GM23338 (cell line): ENCODE results near the gene PRKCQ. TPM values are rescaled to one million over a fixed set of nuclear protein-coding genes. Genes with fewer than 3 reads are reported as not detected.

Experiments
- ATAC-seq: fragments of 200-7000 bp; cut with Tn5 transposase; 3 replicates; pipeline ENCODE4 v1.9.1; 2020
- DNase-seq: peaks from one replicate; pipeline ENCODE4 v3.0.0-alpha.2; 2015; ENCODE audit warnings: low spot score
- H2AFZ ChIP-seq: fragments of 200-600 bp; sonication (generic); 2 replicates; pipeline ENCODE4 v1.8.0; 2016; ENCODE audit warnings: antibody characterized with exemption, mild to moderate bottlenecking, moderate library complexity
- H3F3A ChIP-seq: fragments of 200-600 bp; sonication (generic); replicated peaks from 2 replicates; pipeline ENCODE4 v1.8.0; 2017; ENCODE audit warnings: antibody characterized with exemption, mixed run types, low read depth
- H3K27ac ChIP-seq: fragments of 200-600 bp; sonication (generic); 2 replicates; pipeline ENCODE4 v1.6.1; 2016; ENCODE audit warnings: low read depth
- H3K27me3 ChIP-seq: fragments of 200-600 bp; sonication (generic); 2 replicates; pipeline ENCODE4 v1.8.0; 2016; ENCODE audit warnings: mild to moderate bottlenecking, mixed run types, moderate library complexity; ENCODE audit not compliant: insufficient read depth
- H3K36me3 ChIP-seq: fragments of 200-600 bp; sonication (generic); 2 replicates; pipeline ENCODE4 v1.8.0; 2016; ENCODE audit warnings: mild to moderate bottlenecking; ENCODE audit not compliant: insufficient read depth
- H3K4me1 ChIP-seq: fragments of 200-600 bp; sonication (generic); 2 replicates; pipeline ENCODE4 v1.8.0; 2016; ENCODE audit warnings: mild to moderate bottlenecking, moderate library complexity; ENCODE audit not compliant: insufficient read depth
- H3K4me2 ChIP-seq: fragments of 200-600 bp; sonication (generic); 2 replicates; pipeline ENCODE4 v1.7.1; 2017; ENCODE audit warnings: mixed run types
- H3K4me3 ChIP-seq: fragments of 200-600 bp; sonication (generic); 2 replicates; pipeline ENCODE4 v1.6.1; 2016; ENCODE audit warnings: mixed run types
- H3K79me2 ChIP-seq: fragments of 200-600 bp; sonication (generic); replicated peaks from 2 replicates; pipeline ENCODE4 v1.8.0; 2017; ENCODE audit warnings: mild to moderate bottlenecking; ENCODE audit not compliant: insufficient read depth
- H3K9me2 ChIP-seq: fragments of 200-600 bp; sonication (generic); 2 replicates; pipeline ENCODE4 v1.8.0; 2017; ENCODE audit not compliant: insufficient read depth
- H4K20me1 ChIP-seq: fragments of 200-600 bp; sonication (generic); replicated peaks from 2 replicates; pipeline ENCODE4 v1.8.0; 2017; ENCODE audit warnings: mild to moderate bottlenecking; ENCODE audit not compliant: insufficient read depth
- H3K27ac Mint-ChIP-seq: 2 replicates; pipeline ENCODE4 v1.8.0; 2020; ENCODE audit warnings: inconsistent platforms, mild to moderate bottlenecking, moderate library complexity, mixed read lengths
- H3K27me3 Mint-ChIP-seq: 3 replicates; pipeline ENCODE4 v1.8.0; 2022; ENCODE audit warnings: low read depth, mild to moderate bottlenecking, moderate library complexity, mixed read lengths, inconsistent platforms; ENCODE audit not compliant: insufficient read depth, poor library complexity
- H3K36me3 Mint-ChIP-seq: 3 replicates; pipeline ENCODE4 v1.8.0; 2021; ENCODE audit warnings: low read depth, mild to moderate bottlenecking, inconsistent platforms, moderate library complexity, mixed read lengths
- H3K4me1 Mint-ChIP-seq: 3 replicates; pipeline ENCODE4 v1.8.0; 2020; ENCODE audit warnings: mild to moderate bottlenecking, inconsistent platforms, mixed read lengths
- H3K4me3 Mint-ChIP-seq: 3 replicates; pipeline ENCODE4 v1.8.0; 2021; ENCODE audit warnings: moderate library complexity, mild to moderate bottlenecking, inconsistent platforms, mixed read lengths
- H3K9me3 Mint-ChIP-seq: 3 replicates; pipeline ENCODE4 v1.8.0; 2020; ENCODE audit warnings: moderate library complexity, mild to moderate bottlenecking, inconsistent platforms, mixed read lengths
- CREB1 ChIP-seq: fragments of 250-450 bp; sonication (Bioruptor Pico); IDR thresholded peaks from 2 replicates; pipeline ENCODE4 v1.5.0; 2020; ENCODE audit warnings: low read depth, mild to moderate bottlenecking, moderate library complexity
- ETS1 ChIP-seq: IDR thresholded peaks from 2 replicates; pipeline ENCODE4 v1.6.1; 2016; ENCODE audit warnings: antibody characterized with exemption
- EZH2 ChIP-seq: fragments of 200-600 bp; sonication (generic); IDR thresholded peaks from one replicate; pipeline ENCODE4 v1.8.0; 2017; ENCODE audit warnings: antibody characterized with exemption, mild to moderate bottlenecking, low read depth; ENCODE audit not compliant: unreplicated experiment
- EZH2phosphoT487 ChIP-seq: fragments of 200-600 bp; sonication (generic); IDR thresholded peaks from one replicate; pipeline ENCODE4 v1.8.1; 2018; ENCODE audit warnings: antibody characterized with exemption; ENCODE audit not compliant: unreplicated experiment
- JUNB ChIP-seq: IDR thresholded peaks from one replicate; pipeline ENCODE4 v1.6.1; 2016; ENCODE audit warnings: antibody characterized with exemption; ENCODE audit not compliant: unreplicated experiment
- NANOG ChIP-seq: IDR thresholded peaks from 2 replicates; pipeline ENCODE4 v1.6.1; 2016; ENCODE audit warnings: antibody characterized with exemption, borderline replicate concordance
- POLR2AphosphoS5 ChIP-seq: IDR thresholded peaks from 2 replicates; pipeline ENCODE4 v1.6.1; 2016; ENCODE audit warnings: antibody characterized with exemption, low read depth
- STAT1 ChIP-seq: IDR thresholded peaks from one replicate; pipeline ENCODE4 v1.6.1; 2016; ENCODE audit warnings: antibody characterized with exemption; ENCODE audit not compliant: unreplicated experiment
- ZNF114 ChIP-seq: fragments of 250-450 bp; sonication (Bioruptor Pico); IDR thresholded peaks from 2 replicates; pipeline ENCODE4 v1.5.0; 2020; ENCODE audit warnings: mild to moderate bottlenecking, moderate library complexity
- ZNF331 ChIP-seq: fragments of 250-450 bp; sonication (Bioruptor Pico); IDR thresholded peaks from 2 replicates; pipeline ENCODE4 v1.5.0; 2020; ENCODE audit warnings: low read depth, mild to moderate bottlenecking, moderate library complexity
- polyA plus RNA-seq: library from polyadenylated mRNA; unstranded; fragments of >200 nt; fragmentation: Nextera tagmentation; extraction: Ambion mirVana; gene quantifications from 2 replicates; pipeline ENCODE4 v1.2.1, GENCODE V29; 2016
- total RNA-seq: library from RNA; depleted of rRNA; stranded (reverse); fragments of >200 nt; shearing (Covaris generic); gene quantifications from 2 replicates; pipeline ENCODE4 v1.2.3, GENCODE V29; 2014
- TF ChIP-seq, protein P1 (sequence below), 2 experiments: fragments of 200-600 bp in 1 of 2; sonication (generic) in 1 of 2; conservative IDR thresholded peaks; 2 replicates each; pipeline versions ENCODE4 v1.5.1 to v1.6.1; 2016 to 2017; ENCODE audit warnings: antibody characterized with exemption in 2 of 2, low read depth in 2 of 2, mild to moderate bottlenecking in 2 of 2, moderate library complexity in 1 of 2
- TF ChIP-seq, protein P2 (sequence below): fragments of 250-450 bp; sonication (Bioruptor Pico); IDR thresholded peaks from 2 replicates; pipeline ENCODE4 v1.5.0; 2020; ENCODE audit warnings: mild to moderate bottlenecking, moderate library complexity
- TF ChIP-seq, protein P3 (sequence below): IDR thresholded peaks from one replicate; pipeline ENCODE4 v1.6.1; 2018; ENCODE audit warnings: antibody characterized with exemption; ENCODE audit not compliant: unreplicated experiment

Gene PRKCQ
- total and polyA plus RNA-seq, 2 experiments from 2014 or later = 12.6 to 28.5 TPM

DNA sequence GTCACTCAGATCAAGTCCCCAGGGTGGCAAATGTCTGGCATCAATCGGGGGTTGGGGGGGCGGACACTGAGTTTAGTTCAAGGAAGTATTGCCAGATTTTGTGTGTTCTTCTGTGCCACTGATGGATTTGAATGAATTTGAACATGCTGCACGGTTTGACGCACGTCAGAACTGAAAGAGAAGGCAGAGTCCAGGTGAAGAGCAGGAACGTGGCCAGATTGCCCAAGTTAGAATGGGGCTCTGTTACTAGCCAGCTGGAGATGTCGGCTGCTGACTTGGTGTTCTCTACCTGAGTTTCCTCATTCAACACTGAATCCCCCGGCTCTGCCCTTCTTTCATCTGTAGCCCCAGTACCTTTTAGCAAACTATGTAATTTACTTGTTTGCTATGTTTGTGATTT is 180.2 kb downstream of the PRKCQ start:
- DNase-seq (no peak), ATAC-seq (no peak)
- Histone ChIP-seq H4K20me1 (no peaks in the 10 kb centered on the region), H3K27ac (no peak overlapping the region), H3K9me2 (no peaks in the 10 kb centered on the region), H2AFZ (no peak overlapping the region), H3K4me2 (no peak overlapping the region), H3K27me3 (no peaks in the 10 kb centered on the region), H3F3A (no peaks in the 10 kb centered on the region), H3K79me2 (no peaks in the 10 kb centered on the region), H3K4me3 (no peak overlapping the region), H3K4me1 (peaks cover 8% of the 10 kb centered on the region; the same call in 1 of the 2 replicates), H3K36me3 (no peaks in the 10 kb centered on the region)
- H3K9me3 Mint-ChIP-seq = no peaks in the 10 kb centered on the region; the same call in 2 of the 3 replicates
- no peaks in the 10 kb centered on the region for H3K36me3 Mint-ChIP-seq
- TF ChIP-seq NANOG (no peak), EZH2 (no peak), CREB1 (no peak), ETS1 (no peak), STAT1 (no peak), EZH2phosphoT487 (no peak), ZNF114 (CRISPR knock-in tag) (no peak), POLR2AphosphoS5 (no peak), JUNB (no peak), ZNF331 (CRISPR knock-in tag) (no peak)
- TF ChIP-seq, protein P1, sequence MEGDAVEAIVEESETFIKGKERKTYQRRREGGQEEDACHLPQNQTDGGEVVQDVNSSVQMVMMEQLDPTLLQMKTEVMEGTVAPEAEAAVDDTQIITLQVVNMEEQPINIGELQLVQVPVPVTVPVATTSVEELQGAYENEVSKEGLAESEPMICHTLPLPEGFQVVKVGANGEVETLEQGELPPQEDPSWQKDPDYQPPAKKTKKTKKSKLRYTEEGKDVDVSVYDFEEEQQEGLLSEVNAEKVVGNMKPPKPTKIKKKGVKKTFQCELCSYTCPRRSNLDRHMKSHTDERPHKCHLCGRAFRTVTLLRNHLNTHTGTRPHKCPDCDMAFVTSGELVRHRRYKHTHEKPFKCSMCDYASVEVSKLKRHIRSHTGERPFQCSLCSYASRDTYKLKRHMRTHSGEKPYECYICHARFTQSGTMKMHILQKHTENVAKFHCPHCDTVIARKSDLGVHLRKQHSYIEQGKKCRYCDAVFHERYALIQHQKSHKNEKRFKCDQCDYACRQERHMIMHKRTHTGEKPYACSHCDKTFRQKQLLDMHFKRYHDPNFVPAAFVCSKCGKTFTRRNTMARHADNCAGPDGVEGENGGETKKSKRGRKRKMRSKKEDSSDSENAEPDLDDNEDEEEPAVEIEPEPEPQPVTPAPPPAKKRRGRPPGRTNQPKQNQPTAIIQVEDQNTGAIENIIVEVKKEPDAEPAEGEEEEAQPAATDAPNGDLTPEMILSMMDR (conservative IDR thresholded peaks at IDR 0.05; ENCODE audit: low read depth in 2 of 2) = no peak
- TF ChIP-seq, protein P2, sequence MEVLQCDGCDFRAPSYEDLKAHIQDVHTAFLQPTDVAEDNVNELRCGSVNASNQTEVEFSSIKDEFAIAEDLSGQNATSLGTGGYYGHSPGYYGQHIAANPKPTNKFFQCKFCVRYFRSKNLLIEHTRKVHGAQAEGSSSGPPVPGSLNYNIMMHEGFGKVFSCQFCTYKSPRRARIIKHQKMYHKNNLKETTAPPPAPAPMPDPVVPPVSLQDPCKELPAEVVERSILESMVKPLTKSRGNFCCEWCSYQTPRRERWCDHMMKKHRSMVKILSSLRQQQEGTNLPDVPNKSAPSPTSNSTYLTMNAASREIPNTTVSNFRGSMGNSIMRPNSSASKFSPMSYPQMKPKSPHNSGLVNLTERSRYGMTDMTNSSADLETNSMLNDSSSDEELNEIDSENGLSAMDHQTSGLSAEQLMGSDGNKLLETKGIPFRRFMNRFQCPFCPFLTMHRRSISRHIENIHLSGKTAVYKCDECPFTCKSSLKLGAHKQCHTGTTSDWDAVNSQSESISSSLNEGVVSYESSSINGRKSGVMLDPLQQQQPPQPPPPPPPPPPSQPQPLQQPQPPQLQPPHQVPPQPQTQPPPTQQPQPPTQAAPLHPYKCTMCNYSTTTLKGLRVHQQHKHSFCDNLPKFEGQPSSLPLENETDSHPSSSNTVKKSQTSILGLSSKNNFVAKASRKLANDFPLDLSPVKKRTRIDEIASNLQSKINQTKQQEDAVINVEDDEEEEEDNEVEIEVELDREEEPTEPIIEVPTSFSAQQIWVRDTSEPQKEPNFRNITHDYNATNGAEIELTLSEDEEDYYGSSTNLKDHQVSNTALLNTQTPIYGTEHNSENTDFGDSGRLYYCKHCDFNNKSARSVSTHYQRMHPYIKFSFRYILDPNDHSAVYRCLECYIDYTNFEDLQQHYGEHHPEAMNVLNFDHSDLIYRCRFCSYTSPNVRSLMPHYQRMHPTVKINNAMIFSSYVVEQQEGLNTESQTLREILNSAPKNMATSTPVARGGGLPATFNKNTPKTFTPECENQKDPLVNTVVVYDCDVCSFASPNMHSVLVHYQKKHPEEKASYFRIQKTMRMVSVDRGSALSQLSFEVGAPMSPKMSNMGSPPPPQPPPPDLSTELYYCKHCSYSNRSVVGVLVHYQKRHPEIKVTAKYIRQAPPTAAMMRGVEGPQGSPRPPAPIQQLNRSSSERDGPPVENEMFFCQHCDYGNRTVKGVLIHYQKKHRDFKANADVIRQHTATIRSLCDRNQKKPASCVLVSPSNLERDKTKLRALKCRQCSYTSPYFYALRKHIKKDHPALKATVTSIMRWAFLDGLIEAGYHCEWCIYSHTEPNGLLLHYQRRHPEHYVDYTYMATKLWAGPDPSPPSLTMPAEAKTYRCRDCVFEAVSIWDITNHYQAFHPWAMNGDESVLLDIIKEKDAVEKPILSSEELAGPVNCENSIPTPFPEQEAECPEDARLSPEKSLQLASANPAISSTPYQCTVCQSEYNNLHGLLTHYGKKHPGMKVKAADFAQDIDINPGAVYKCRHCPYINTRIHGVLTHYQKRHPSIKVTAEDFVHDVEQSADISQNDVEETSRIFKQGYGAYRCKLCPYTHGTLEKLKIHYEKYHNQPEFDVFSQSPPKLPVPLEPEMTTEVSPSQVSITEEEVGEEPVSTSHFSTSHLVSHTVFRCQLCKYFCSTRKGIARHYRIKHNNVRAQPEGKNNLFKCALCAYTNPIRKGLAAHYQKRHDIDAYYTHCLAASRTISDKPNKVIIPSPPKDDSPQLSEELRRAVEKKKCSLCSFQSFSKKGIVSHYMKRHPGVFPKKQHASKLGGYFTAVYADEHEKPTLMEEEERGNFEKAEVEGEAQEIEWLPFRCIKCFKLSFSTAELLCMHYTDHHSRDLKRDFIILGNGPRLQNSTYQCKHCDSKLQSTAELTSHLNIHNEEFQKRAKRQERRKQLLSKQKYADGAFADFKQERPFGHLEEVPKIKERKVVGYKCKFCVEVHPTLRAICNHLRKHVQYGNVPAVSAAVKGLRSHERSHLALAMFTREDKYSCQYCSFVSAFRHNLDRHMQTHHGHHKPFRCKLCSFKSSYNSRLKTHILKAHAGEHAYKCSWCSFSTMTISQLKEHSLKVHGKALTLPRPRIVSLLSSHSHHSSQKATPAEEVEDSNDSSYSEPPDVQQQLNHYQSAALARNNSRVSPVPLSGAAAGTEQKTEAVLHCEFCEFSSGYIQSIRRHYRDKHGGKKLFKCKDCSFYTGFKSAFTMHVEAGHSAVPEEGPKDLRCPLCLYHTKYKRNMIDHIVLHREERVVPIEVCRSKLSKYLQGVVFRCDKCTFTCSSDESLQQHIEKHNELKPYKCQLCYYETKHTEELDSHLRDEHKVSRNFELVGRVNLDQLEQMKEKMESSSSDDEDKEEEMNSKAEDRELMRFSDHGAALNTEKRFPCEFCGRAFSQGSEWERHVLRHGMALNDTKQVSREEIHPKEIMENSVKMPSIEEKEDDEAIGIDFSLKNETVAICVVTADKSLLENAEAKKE (CRISPR knock-in tag) = no peak
- TF ChIP-seq, protein P3, sequence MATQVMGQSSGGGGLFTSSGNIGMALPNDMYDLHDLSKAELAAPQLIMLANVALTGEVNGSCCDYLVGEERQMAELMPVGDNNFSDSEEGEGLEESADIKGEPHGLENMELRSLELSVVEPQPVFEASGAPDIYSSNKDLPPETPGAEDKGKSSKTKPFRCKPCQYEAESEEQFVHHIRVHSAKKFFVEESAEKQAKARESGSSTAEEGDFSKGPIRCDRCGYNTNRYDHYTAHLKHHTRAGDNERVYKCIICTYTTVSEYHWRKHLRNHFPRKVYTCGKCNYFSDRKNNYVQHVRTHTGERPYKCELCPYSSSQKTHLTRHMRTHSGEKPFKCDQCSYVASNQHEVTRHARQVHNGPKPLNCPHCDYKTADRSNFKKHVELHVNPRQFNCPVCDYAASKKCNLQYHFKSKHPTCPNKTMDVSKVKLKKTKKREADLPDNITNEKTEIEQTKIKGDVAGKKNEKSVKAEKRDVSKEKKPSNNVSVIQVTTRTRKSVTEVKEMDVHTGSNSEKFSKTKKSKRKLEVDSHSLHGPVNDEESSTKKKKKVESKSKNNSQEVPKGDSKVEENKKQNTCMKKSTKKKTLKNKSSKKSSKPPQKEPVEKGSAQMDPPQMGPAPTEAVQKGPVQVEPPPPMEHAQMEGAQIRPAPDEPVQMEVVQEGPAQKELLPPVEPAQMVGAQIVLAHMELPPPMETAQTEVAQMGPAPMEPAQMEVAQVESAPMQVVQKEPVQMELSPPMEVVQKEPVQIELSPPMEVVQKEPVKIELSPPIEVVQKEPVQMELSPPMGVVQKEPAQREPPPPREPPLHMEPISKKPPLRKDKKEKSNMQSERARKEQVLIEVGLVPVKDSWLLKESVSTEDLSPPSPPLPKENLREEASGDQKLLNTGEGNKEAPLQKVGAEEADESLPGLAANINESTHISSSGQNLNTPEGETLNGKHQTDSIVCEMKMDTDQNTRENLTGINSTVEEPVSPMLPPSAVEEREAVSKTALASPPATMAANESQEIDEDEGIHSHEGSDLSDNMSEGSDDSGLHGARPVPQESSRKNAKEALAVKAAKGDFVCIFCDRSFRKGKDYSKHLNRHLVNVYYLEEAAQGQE = no peak
- no peaks in the 10 kb centered on the region for H3K27me3 Mint-ChIP-seq
- H3K4me3 Mint-ChIP-seq = no peak overlapping the region
- H3K27ac Mint-ChIP-seq = peak overlapping the region; percentile 36; the same call in 1 of the 2 replicates
- H3K4me1 Mint-ChIP-seq = peaks cover 21% of the 10 kb centered on the region
